OCI-LY1 (cell line): Measurements from ENCODE around the gene MAD1L1.

ENCODE experiments used
- H2AFZ ChIP-seq: fragments of 200-600 bp; sonication (generic), shearing (Covaris generic); 2 replicates; pipeline ENCODE4 v1.6.0; 2014; ENCODE audit warnings: antibody characterized with exemption, mild to moderate bottlenecking, low read length
- H3F3A ChIP-seq: fragments of 200-600 bp; sonication (generic), shearing (Covaris generic); 2 replicates; pipeline ENCODE4 v1.6.0; 2014; ENCODE audit warnings: mild to moderate bottlenecking, antibody characterized with exemption, low read length, moderate library complexity; ENCODE audit not compliant: insufficient read depth
- H3K27ac ChIP-seq: fragments of 200-600 bp; sonication (generic); 2 replicates; pipeline ENCODE4 v1.5.1; 2014; ENCODE audit warnings: low read length, mixed run types, mild to moderate bottlenecking, low read depth; ENCODE audit not compliant: poor library complexity, severe bottlenecking
- H3K27me3 ChIP-seq: fragments of 200-600 bp; sonication (generic); 2 replicates; pipeline ENCODE4 v1.6.0; 2014; ENCODE audit warnings: antibody characterized with exemption, mild to moderate bottlenecking, low read length, moderate library complexity; ENCODE audit not compliant: insufficient read depth
- H3K36me3 ChIP-seq: fragments of 200-600 bp; sonication (generic); 2 replicates; pipeline ENCODE4 v1.6.1; 2014; ENCODE audit warnings: mild to moderate bottlenecking, antibody characterized with exemption, low read length, moderate library complexity, mixed read lengths; ENCODE audit not compliant: insufficient read depth
- H3K4me1 ChIP-seq: fragments of 200-600 bp; sonication (generic); 2 replicates; pipeline ENCODE4 v1.5.1; 2014; ENCODE audit warnings: mild to moderate bottlenecking, low read length, moderate library complexity; ENCODE audit not compliant: insufficient read depth, severe bottlenecking
- H3K4me2 ChIP-seq: fragments of 200-600 bp; sonication (generic), shearing (Covaris generic); 2 replicates; pipeline ENCODE4 v1.6.1; 2014; ENCODE audit warnings: low read length
- H3K4me3 ChIP-seq: fragments of 200-600 bp; sonication (generic); 2 replicates; pipeline ENCODE4 v1.5.1; 2014; ENCODE audit warnings: low read length, low read depth, mild to moderate bottlenecking, mixed read lengths; ENCODE audit not compliant: poor library complexity, severe bottlenecking
- H3K79me2 ChIP-seq: fragments of 200-600 bp; shearing (Covaris generic); 2 replicates; pipeline ENCODE4 v1.6.1; 2016; ENCODE audit warnings: mixed run types, low read length, mixed read lengths; ENCODE audit not compliant: insufficient read depth
- H3K9ac ChIP-seq: fragments of 200-600 bp; sonication (generic), shearing (Covaris generic); 2 replicates; pipeline ENCODE4 v1.6.1; 2014; ENCODE audit warnings: mild to moderate bottlenecking, low read length, mixed read lengths
- H3K9me2 ChIP-seq: fragments of 200-600 bp; sonication (generic), shearing (Covaris generic); 2 replicates; pipeline ENCODE4 v1.6.1; 2014; ENCODE audit warnings: low read depth, mild to moderate bottlenecking, low read length, mixed read lengths
- H3K9me3 ChIP-seq: fragments of 200-600 bp; shearing (Covaris generic); 2 replicates; pipeline ENCODE4 v1.6.1; 2014; ENCODE audit warnings: low read length, mixed read lengths
- H4K20me1 ChIP-seq: fragments of 200-600 bp; sonication (generic), shearing (Covaris generic); 2 replicates; pipeline ENCODE4 v1.6.0; 2016; ENCODE audit warnings: mild to moderate bottlenecking, low read length; ENCODE audit not compliant: insufficient read depth
- EZH2 ChIP-seq: fragments of 200-600 bp; sonication (generic), shearing (Covaris generic); IDR thresholded peaks from 2 replicates; pipeline ENCODE4 v1.8.0; 2017; ENCODE audit warnings: borderline replicate concordance, mixed run types, mild to moderate bottlenecking, antibody characterized with exemption, low read length, moderate library complexity, mixed read lengths
- TF ChIP-seq, protein P1 (sequence below): fragments of 200-600 bp; sonication (generic), shearing (Covaris generic); IDR thresholded peaks from 2 replicates; pipeline ENCODE4 v1.5.1; 2017; ENCODE audit warnings: mild to moderate bottlenecking, antibody characterized with exemption, low read length, moderate library complexity, mixed read lengths

MAD1L1 gene

GRCh38 chr7:2280424-2280823 lies 47.7 kb upstream of the MAD1L1 start:
- Histone ChIP-seq H3K4me2 (no peak overlapping the region), H3K79me2 (no peaks in the 10 kb centered on the region), H2AFZ (no peak overlapping the region), H3K27ac (no peak overlapping the region), H3K9me3 (no peaks in the 10 kb centered on the region), H4K20me1 (no peaks in the 10 kb centered on the region), H3K27me3 (no peaks in the 10 kb centered on the region), H3K4me1 (no peaks in the 10 kb centered on the region), H3K9ac (no peak overlapping the region), H3K4me3 (no peak overlapping the region), H3F3A (no peaks in the 10 kb centered on the region), H3K9me2 (no peaks in the 10 kb centered on the region), H3K36me3 (no peaks in the 10 kb centered on the region)
- TF ChIP-seq EZH2 = no peak
- TF ChIP-seq, protein P1, sequence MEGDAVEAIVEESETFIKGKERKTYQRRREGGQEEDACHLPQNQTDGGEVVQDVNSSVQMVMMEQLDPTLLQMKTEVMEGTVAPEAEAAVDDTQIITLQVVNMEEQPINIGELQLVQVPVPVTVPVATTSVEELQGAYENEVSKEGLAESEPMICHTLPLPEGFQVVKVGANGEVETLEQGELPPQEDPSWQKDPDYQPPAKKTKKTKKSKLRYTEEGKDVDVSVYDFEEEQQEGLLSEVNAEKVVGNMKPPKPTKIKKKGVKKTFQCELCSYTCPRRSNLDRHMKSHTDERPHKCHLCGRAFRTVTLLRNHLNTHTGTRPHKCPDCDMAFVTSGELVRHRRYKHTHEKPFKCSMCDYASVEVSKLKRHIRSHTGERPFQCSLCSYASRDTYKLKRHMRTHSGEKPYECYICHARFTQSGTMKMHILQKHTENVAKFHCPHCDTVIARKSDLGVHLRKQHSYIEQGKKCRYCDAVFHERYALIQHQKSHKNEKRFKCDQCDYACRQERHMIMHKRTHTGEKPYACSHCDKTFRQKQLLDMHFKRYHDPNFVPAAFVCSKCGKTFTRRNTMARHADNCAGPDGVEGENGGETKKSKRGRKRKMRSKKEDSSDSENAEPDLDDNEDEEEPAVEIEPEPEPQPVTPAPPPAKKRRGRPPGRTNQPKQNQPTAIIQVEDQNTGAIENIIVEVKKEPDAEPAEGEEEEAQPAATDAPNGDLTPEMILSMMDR = no peak

DNA sequence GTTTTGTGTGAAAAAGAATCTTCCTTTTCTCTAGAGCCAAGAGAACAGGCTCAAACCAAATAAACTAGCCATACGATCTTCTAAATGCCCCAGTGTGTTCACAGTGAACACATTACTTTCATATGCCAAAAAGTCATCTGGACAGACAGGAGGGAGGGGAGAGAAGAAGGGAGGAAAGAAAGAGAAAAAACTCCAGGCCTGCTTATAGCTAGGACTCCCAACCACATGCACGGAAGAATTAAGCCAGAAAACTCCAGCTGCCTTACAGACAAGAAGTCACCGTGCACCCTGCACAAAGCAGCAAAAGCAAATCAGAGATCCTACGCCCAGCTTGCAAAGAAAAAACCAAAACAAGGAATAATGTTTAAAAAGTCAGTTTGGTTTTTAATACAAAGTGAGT lies 47.2 kb upstream of the MAD1L1 start:
- Histone ChIP-seq H3K4me3 (no peak overlapping the region), H3K4me1 (no peaks in the 10 kb centered on the region), H3F3A (no peaks in the 10 kb centered on the region), H4K20me1 (no peaks in the 10 kb centered on the region), H3K36me3 (no peaks in the 10 kb centered on the region), H3K9me3 (no peaks in the 10 kb centered on the region), H3K27me3 (no peaks in the 10 kb centered on the region), H3K4me2 (no peak overlapping the region), H3K79me2 (no peaks in the 10 kb centered on the region), H2AFZ (no peak overlapping the region), H3K9me2 (no peaks in the 10 kb centered on the region), H3K9ac (no peak overlapping the region), H3K27ac (no peak overlapping the region)
- no peak for TF ChIP-seq EZH2
- TF ChIP-seq, protein P1 = no peak

- no peaks in the 10 kb centered on the region for H3K36me3 ChIP-seq
- H3K9me3 ChIP-seq = no peaks in the 10 kb centered on the region
- H3K4me1 ChIP-seq = no peaks in the 10 kb centered on the region
- TF ChIP-seq EZH2 = no peak
- TF ChIP-seq, protein P1 = no peak
- no peak overlapping the region for H2AFZ ChIP-seq
- H4K20me1 ChIP-seq = no peaks in the 10 kb centered on the region
- H3K27ac ChIP-seq = no peak overlapping the region
- H3F3A ChIP-seq = no peaks in the 10 kb centered on the region
- H3K4me3 ChIP-seq = no peak overlapping the region
- H3K9me2 ChIP-seq = no peaks in the 10 kb centered on the region
- no peaks in the 10 kb centered on the region for H3K79me2 ChIP-seq
- H3K9ac ChIP-seq = no peak overlapping the region
- no peaks in the 10 kb centered on the region for H3K27me3 ChIP-seq
- H3K4me2 ChIP-seq = no peak overlapping the region
These were observed 45.3 kb upstream of the MAD1L1 start for GRCh38 chr7:2278026-2278425.
